Activated CD4-positive, alpha-beta T cell treated with anti-CD3 and anti-CD28 coated beads for 36 hours (primary cell): ENCODE data around the gene ZDHHC11. TPM values are rescaled to one million over a fixed set of nuclear protein-coding genes. Genes with fewer than 3 reads are reported as not detected.
"Not testable (repeated sequence)": the region's sequence is repeated elsewhere in the genome, so short reads cannot be mapped to it uniquely, and the experiment has no call there.

Experiments
- ATAC-seq: fragments of 200-7000 bp; cut with Tn5 transposase; one replicate; pipeline ENCODE4 v1.10.0; 2021; ENCODE audit warnings: mild to moderate bottlenecking, moderate library complexity
- CTCF ChIA-PET: fragments of 350-600 bp; sonication (Branson Sonifier 250); formaldehyde crosslinking; loops from one replicate; lab custom pipeline; 2021; ENCODE audit warnings: antibody characterized with exemption; lab: Charles Lee
- POLR2A ChIA-PET: fragments of 350-600 bp; sonication (Branson Sonifier 250); formaldehyde crosslinking; loops from one replicate; lab custom pipeline; 2021; ENCODE audit warnings: antibody characterized with exemption, inconsistent platforms; lab: Charles Lee
- DNase-seq: peaks from one replicate; pipeline ENCODE4 v3.0.0-alpha.2; 2020
- H3K27ac Mint-ChIP-seq: one replicate; pipeline ENCODE4 v1.8.0; 2021; ENCODE audit warnings: mixed read lengths
- H3K27me3 Mint-ChIP-seq: one replicate; pipeline ENCODE4 v1.8.0; 2021; ENCODE audit warnings: mixed read lengths
- H3K36me3 Mint-ChIP-seq: one replicate; pipeline ENCODE4 v1.8.0; 2021; ENCODE audit warnings: low read depth, mixed read lengths
- H3K4me1 Mint-ChIP-seq: one replicate; pipeline ENCODE4 v1.8.0; 2021; ENCODE audit warnings: mixed read lengths
- H3K4me3 Mint-ChIP-seq: one replicate; pipeline ENCODE4 v1.8.0; 2021; ENCODE audit warnings: mild to moderate bottlenecking, moderate library complexity, mixed read lengths
- H3K9me3 Mint-ChIP-seq: one replicate; pipeline ENCODE4 v1.8.0; 2021; ENCODE audit warnings: low read depth, mixed read lengths
- intact Hi-C, 2 experiments: fragments of 100-400 bp; cut with DNase I in 1 of 2; cut with micrococcal nuclease in 1 of 2; formaldehyde crosslinking; loops; one replicate each; pipeline versions ENCODE4 v1.14.2 to v1.15.1; 2022 to 2024; cut with DNase I, micrococcal nuclease
- total RNA-seq, 2 experiments: library from RNA; stranded (reverse); gene quantifications; one replicate each; pipeline ENCODE4 v1.2.3, GENCODE V29; 2021

ZDHHC11 gene
- total RNA-seq, 2 experiments from 2014 or later = 6.4 to 8.5 TPM

GRCh38 chr5:775961-776861 lies 74.6 kb downstream of the ZDHHC11 start:
- POLR2A ChIA-PET = no interaction called here
- H3K27me3 Mint-ChIP-seq = peaks cover 2% of the 10 kb centered on the region
- H3K4me1 Mint-ChIP-seq = no peaks in the 10 kb centered on the region
- H3K27ac Mint-ChIP-seq = no peak overlapping the region
- H3K9me3 Mint-ChIP-seq = no peaks in the 10 kb centered on the region
- H3K4me3 Mint-ChIP-seq = no peak overlapping the region
- CTCF ChIA-PET = no interaction called here
- H3K36me3 Mint-ChIP-seq = no peaks in the 10 kb centered on the region
- intact Hi-C loops = loop anchor here (1.0 to 5.0 kb wide), 2 partner anchors 93 to 94 kb away; no protein-coding TSS in a partner anchor
- ATAC-seq = no peak
- no peak for DNase-seq

GRCh38 chr5:775595-775960 lies 75.2 kb downstream of the ZDHHC11 start:
- ATAC-seq, H3K27me3 Mint-ChIP-seq, H3K4me3 Mint-ChIP-seq, H3K9me3 Mint-ChIP-seq, CTCF ChIA-PET, H3K27ac Mint-ChIP-seq, H3K36me3 Mint-ChIP-seq, DNase-seq, H3K4me1 Mint-ChIP-seq: not testable (repeated sequence)
- intact Hi-C loops = loop anchor here (1.0 to 5.0 kb wide), 2 partner anchors 92 to 93 kb away; no protein-coding TSS in a partner anchor
- POLR2A ChIA-PET = interaction anchor here (0.7 kb wide), 1 partner anchor 93 kb away, joined by 3 read pairs; no protein-coding TSS in a partner anchor

- H3K4me1 Mint-ChIP-seq, ATAC-seq, H3K27me3 Mint-ChIP-seq, H3K36me3 Mint-ChIP-seq, DNase-seq, CTCF ChIA-PET, H3K9me3 Mint-ChIP-seq, H3K4me3 Mint-ChIP-seq, H3K27ac Mint-ChIP-seq: not testable (repeated sequence)
- POLR2A ChIA-PET = interaction anchor here (0.7 kb wide), 1 partner anchor 92 kb away, joined by 3 read pairs; no protein-coding TSS in a partner anchor
- intact Hi-C loops = loop anchor here (1.0 to 5.0 kb wide), 2 partner anchors 92 to 93 kb away; no protein-coding TSS in a partner anchor
These were observed 75.8 kb downstream of the ZDHHC11 start for GRCh38 chr5:774854-775505.

- H3K4me3 Mint-ChIP-seq, H3K27ac Mint-ChIP-seq, H3K36me3 Mint-ChIP-seq, ATAC-seq, POLR2A ChIA-PET, DNase-seq, H3K9me3 Mint-ChIP-seq, intact Hi-C loops, H3K27me3 Mint-ChIP-seq, H3K4me1 Mint-ChIP-seq: not testable (repeated sequence)
- CTCF ChIA-PET = interaction anchor here (0.6 kb wide), 1 partner anchor 462 kb away, joined by 3 read pairs; no protein-coding TSS in a partner anchor
These were observed 76.5 kb downstream of the ZDHHC11 start for GRCh38 chr5:774304-774703.

- Mint-ChIP-seq H3K27me3 (no peaks in the 10 kb centered on the region), H3K9me3 (no peaks in the 10 kb centered on the region), H3K4me3 (no peak overlapping the region), H3K36me3 (no peaks in the 10 kb centered on the region), H3K27ac (no peak overlapping the region), H3K4me1 (no peaks in the 10 kb centered on the region)
- intact Hi-C loops = no loop called here
- ATAC-seq (no peak), DNase-seq (no peak)
- POLR2A ChIA-PET = no interaction called here
- CTCF ChIA-PET = interaction anchor here (0.6 kb wide), 1 partner anchor 462 kb away, joined by 3 read pairs; no protein-coding TSS in a partner anchor
These were observed 77.1 kb downstream of the ZDHHC11 start for GRCh38 chr5:773517-774264.

GRCh38 chr5:772931-773330 lies 77.9 kb downstream of the ZDHHC11 start:
- POLR2A ChIA-PET, H3K36me3 Mint-ChIP-seq, CTCF ChIA-PET, H3K4me3 Mint-ChIP-seq, H3K9me3 Mint-ChIP-seq, DNase-seq, H3K27me3 Mint-ChIP-seq, intact Hi-C loops, H3K27ac Mint-ChIP-seq, H3K4me1 Mint-ChIP-seq, ATAC-seq: not testable (repeated sequence)

- not testable (repeated sequence) for H3K4me3 Mint-ChIP-seq, DNase-seq, ATAC-seq
These were observed 78.3 kb downstream of the ZDHHC11 start for GRCh38 chr5:772547-772890.

GRCh38 chr5:771841-772546 lies 78.8 kb downstream of the ZDHHC11 start:
- DNase-seq, CTCF ChIA-PET, intact Hi-C loops, H3K27ac Mint-ChIP-seq, H3K36me3 Mint-ChIP-seq, H3K4me3 Mint-ChIP-seq, ATAC-seq, H3K9me3 Mint-ChIP-seq, POLR2A ChIA-PET, H3K27me3 Mint-ChIP-seq, H3K4me1 Mint-ChIP-seq: not testable (repeated sequence)

More at GRCh38 chr5:772547-772890, 78.3 kb downstream of the ZDHHC11 start:
- POLR2A ChIA-PET, CTCF ChIA-PET, intact Hi-C loops, H3K27ac Mint-ChIP-seq, H3K36me3 Mint-ChIP-seq, H3K27me3 Mint-ChIP-seq, H3K9me3 Mint-ChIP-seq, H3K4me1 Mint-ChIP-seq: not testable (repeated sequence)

- H3K27ac Mint-ChIP-seq, H3K4me3 Mint-ChIP-seq, H3K4me1 Mint-ChIP-seq, H3K27me3 Mint-ChIP-seq, H3K36me3 Mint-ChIP-seq, POLR2A ChIA-PET, intact Hi-C loops, H3K9me3 Mint-ChIP-seq, DNase-seq, CTCF ChIA-PET, ATAC-seq: not testable (repeated sequence)
These were observed 79.6 kb downstream of the ZDHHC11 start for GRCh38 chr5:771087-771781.

- H3K36me3 Mint-ChIP-seq, ATAC-seq, H3K4me3 Mint-ChIP-seq, CTCF ChIA-PET, H3K27ac Mint-ChIP-seq, intact Hi-C loops, H3K4me1 Mint-ChIP-seq, H3K9me3 Mint-ChIP-seq, DNase-seq, POLR2A ChIA-PET, H3K27me3 Mint-ChIP-seq: not testable (repeated sequence)
These were observed 80.2 kb downstream of the ZDHHC11 start for GRCh38 chr5:770585-770984.
